Activated effector memory CD4-positive, alpha-beta T cell treated with Interleukin-2 at 50 U/mL for 16 hours (primary cell): ENCODE data around the gene KIAA1671.

Source experiments
- DNase-seq: peaks from one replicate; pipeline ENCODE4 v3.0.0-alpha.2; 2020

The KIAA1671 gene

DNA sequence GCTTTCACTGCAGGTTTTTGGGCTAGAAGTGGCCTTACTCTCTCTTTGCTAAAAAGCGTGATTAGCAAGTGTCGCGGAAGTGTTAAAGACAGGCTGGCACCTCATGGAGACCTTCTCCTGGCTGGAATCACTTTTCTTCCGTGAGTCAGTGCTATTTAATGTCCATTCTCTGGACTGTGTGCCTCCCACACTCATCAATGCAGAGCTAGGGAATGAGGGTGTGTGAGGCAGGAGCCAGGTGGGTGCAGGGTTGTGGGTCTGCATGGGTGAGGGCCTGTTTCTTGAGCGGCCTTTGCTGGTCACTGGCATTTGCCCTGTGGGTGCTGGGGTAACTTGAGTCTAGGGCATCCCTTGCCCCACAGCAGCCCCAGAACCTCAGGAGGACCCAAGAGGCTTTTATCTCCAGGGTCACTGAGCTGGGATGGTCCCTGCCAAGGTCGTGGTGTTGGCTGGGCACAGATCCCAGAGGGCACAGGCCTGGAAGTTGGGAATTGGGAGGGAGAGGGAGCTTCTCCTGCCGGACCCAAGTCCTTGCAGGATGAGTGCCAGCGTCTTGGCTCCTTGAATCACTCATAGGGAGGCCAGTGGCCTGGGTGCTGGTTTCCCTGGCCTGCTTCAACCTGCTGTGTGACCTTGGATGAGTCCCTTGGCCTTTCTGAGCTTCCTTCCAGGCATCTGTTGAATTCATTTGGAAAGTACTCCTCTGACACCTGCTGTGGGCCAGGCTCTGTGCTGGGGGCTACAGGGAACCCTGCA is 30.0 kb downstream of the KIAA1671 start:
- no peak for DNase-seq

DNA sequence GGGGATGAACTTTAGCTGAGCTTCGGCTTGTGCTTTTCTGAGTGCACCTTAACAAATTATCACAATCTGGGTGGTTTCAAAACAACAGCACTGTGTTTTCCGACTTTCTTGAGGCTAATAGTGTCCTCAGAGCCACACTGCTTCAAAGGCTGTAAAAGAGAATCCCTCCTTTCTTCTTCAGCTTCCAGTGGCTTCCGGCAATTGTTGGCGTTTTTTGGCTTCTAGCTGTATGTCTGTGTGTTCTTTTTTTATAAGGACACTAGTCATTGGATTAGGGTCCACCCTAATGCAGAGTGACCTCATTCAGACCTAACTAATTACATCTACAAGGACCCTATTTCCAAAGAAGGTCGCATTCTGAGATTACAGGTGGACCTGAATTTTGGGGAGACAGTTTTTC is 30.6 kb downstream of the KIAA1671 start:
- DNase-seq = no peak

GRCh38 chr22:24984122-24984521 is 31.6 kb downstream of the KIAA1671 start:
- DNase-seq = no peak

DNA sequence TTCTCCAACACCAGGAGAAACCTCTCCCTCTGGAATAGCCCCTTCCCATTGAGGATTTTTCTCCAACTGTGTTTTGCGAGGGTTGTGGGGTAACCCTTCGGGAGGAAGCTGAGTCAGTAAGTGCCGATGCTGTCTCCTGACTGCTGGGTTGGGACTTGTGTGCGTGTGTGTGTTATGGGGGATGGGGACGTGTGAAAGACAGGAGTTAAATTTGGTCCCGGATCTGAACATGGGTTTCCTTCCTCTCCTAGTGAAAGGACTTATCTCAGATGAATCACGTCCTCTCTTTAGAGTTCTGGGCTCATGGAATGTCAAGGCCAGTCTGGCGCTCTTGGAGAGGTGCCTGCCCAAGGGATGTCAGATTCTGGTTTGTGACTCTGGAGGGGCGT is 33.3 kb downstream of the KIAA1671 start:
- no peak for DNase-seq

- no peak for DNase-seq
Observed at GRCh38 chr22:24986816-24987215, 34.3 kb downstream of the KIAA1671 start.

DNA sequence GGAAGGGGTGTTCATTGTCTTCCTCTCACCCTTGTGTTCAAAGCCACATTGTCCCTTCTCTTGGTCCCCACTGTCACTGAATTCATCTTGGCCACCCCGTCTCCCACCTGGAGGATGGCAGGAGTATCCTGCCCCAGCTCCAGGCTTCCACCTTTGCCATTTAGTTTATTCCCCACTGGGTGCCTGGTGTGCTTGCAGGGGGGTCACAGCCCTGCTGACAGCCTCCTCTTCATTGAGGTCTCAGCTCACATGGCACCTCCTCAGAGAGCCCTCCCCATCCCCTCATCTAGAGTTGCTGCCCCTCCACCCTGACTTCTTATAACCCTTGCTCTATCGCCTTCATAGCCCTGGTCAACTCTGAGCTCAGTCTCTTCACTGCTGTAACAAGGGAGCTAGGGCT is 36.6 kb downstream of the KIAA1671 start:
- no peak for DNase-seq

DNA sequence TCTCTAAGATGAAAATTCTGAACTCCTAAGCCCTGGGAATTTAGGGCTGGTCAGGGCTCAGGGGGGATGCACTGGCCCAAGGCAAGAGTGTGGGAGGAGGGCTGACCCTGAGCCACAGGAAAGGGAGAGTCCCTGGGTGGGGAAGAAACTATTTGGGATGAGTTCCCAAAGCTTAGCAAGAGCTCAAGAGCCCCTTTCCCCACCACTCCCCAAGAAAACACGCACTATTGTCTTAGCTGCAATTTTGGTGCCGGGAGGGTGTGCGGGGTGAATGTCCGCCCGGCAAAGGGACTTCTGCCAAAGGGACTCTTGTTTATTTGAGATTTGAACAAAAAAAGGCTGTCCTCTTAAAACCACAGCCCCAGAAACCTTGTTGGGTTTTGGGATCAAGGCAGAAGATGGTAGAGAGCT is 37.0 kb downstream of the KIAA1671 start:
- no peak for DNase-seq

- no peak for DNase-seq
Observed at GRCh38 chr22:24990344-24990905, 37.9 kb downstream of the KIAA1671 start.

DNA sequence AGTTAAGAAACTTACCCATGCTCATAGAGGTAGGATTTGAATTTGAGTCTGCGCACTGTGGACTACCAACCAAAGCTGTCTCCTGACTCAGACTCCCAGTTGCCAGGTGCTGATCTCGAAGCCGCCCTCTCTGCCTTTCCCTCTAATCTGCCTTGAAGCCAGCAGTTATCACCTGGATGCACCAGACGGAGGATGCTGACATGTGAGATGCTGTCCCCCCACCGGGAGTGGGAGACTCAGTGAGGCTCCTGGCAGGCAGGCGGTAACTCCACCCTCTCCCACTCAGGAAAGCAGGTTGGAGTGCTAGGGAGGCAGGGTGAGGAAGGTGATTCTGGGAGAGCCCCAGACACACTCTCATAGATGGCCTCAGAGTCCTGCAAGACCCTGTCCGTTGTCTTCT is 40.4 kb downstream of the KIAA1671 start:
- DNase-seq = no peak

DNA sequence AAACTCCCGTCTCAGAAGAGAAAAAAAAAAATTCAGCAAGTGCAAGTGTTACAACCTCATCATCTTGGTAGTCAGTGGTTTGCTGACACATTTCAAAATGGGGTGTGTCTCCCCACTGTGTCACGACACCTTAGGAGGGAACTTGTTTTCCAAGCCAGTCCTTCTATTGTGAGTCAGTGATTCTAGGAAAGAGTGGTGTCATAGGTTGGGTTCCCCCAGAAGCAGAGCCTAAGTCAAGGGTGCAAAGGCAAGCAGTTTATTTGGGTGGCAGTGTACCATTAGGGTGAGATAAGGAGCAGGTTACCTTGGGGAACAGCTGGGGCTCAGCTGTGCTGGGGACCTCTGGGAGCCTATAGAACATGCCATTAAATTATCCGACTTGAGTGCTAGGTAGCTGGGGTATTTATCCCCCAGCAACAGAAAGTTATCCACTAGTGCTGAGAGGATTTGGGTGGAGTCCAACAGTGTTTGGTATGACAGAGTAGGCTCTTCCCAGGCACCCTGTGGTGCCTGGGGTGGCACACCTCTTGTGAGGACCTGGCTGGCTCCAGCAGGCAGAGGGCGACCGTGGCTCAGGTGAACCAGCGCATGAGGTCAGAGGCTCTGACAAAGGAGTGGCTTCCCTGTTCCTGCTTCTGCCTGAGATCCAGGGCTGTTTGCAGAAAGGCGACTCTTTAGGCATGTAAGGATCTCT is 41.7 kb downstream of the KIAA1671 start:
- DNase-seq = no peak

DNA sequence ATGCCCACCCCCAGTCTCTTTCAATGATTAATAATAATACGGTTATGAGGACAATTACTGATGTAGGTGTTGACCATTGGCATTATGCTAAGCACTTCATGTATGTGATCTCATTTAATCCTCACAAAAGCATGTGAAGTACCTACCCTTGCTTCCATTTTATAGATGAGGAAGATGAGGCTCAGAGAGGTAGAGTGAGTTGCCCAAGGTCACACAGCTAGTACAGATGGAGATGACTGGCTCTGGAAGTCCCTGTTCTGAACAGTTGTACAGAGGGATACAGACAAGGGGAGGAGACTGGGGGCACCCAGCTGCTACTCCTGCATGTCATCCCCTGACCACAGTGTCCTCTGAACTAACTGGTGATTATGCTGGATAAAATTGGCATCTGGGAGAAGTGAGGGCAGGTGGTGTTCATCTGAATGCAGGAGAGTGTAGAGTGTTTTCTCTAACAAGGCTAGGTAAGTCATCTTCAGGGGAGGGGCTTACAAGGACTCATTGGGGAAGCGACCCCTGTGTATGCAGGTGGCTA is 43.2 kb downstream of the KIAA1671 start:
- no peak for DNase-seq

- DNase-seq = no peak
Observed at GRCh38 chr22:24996420-24996952, 44.0 kb downstream of the KIAA1671 start.

DNA sequence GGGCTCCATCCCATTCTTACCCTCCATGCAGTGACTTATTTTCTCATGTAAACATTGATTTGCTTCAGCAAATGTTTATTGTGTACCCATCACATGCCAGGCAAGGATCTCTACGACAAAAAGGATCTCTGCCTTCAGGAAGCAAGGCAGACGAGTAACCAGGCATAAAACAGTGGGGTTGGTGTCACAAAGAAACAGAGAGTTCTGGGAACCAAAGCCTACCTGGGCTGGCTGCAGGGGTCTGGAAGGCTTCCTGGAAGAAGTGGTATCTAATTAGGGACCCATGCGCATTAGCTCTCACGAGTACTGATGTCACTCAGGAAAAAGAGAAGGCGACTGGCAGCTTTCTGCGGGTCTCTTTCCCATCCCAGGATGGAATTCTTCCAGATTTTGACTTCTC is 44.5 kb downstream of the KIAA1671 start:
- DNase-seq = no peak

DNA sequence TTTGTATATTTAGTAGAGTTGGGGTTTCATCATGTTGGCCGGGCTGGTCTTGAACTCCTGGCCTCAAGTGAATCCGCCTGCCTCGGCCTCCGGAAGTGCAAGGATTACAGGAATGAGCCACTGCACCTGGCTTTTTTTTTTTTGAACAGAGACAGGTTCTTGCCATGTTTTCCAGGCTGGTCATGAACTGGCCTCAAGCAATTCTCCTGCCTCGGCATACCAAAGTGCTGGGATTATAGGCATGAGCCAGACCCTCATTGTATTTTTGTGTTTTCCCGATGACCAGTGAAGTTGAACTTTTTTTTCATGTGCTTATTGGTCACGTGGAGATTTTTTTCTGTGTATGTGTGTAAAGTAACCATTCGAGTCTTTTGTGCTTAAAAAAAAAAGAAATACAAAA is 48.2 kb downstream of the KIAA1671 start:
- no peak for DNase-seq

GRCh38 chr22:25002241-25002985 is 49.9 kb downstream of the KIAA1671 start:
- no peak for DNase-seq

DNA sequence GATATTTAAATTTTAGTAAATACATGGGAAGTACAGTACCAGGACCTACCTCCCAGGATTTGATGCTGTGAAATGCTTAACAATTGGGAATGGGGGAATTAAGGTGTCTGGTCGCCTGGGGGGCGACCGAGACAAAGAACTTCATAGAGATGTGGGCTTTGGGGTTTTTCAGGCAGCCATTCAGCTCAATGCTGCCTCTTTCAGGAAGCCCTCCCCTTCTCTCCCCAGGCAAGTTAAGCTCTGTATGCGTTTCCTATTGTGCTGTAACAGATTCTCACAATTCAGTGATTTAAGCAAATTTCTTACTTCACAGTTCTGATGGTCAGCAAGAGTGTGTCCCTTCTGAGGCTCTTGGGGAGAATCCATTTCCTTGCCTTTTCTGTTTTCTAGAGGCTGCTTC is 53.8 kb downstream of the KIAA1671 start:
- no peak for DNase-seq

GRCh38 chr22:25007444-25008106 is 55.1 kb downstream of the KIAA1671 start:
- DNase-seq = no peak

GRCh38 chr22:25008666-25009065 is 56.1 kb downstream of the KIAA1671 start:
- no peak for DNase-seq

DNA sequence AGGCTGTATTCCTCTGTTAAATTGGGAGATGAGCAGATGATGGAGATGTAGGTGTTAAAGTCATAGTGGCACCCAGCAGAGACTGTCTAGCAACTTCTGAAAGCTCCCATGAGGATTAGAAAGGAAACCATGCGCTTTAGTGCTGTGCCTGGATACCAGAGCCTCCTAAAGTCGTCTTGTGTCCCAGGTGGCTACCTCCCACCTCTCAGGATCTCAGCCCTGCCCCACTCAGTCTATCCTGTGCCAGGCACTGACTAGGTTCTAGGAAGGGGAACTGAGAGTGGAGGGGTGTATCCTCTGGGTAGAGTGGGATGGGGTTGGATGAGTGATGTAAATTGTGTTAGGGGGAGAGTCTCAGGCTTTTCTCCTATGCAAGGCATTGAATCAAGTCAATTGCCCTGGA is 60.2 kb downstream of the KIAA1671 start:
- DNase-seq = no peak

DNA sequence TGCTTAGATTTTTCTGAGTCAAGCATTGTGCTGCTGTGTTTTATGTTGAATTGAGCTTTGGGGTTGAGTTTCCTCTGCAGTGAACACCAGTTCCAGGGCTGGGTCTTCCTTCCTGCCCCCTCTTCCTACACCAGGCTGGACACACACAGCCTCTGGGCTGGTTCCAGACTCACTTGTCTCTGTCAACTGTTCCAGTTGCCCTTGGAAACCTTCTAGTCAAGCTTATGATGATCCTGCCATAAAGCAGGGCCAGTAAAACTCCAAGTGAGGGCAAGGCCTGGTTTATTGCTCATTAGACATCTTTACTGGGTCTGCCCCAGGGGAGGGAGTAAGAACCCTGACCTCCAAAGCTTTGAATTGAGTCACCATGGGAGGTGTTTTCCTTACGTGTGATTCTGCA is 61.1 kb downstream of the KIAA1671 start:
- no peak for DNase-seq

DNA sequence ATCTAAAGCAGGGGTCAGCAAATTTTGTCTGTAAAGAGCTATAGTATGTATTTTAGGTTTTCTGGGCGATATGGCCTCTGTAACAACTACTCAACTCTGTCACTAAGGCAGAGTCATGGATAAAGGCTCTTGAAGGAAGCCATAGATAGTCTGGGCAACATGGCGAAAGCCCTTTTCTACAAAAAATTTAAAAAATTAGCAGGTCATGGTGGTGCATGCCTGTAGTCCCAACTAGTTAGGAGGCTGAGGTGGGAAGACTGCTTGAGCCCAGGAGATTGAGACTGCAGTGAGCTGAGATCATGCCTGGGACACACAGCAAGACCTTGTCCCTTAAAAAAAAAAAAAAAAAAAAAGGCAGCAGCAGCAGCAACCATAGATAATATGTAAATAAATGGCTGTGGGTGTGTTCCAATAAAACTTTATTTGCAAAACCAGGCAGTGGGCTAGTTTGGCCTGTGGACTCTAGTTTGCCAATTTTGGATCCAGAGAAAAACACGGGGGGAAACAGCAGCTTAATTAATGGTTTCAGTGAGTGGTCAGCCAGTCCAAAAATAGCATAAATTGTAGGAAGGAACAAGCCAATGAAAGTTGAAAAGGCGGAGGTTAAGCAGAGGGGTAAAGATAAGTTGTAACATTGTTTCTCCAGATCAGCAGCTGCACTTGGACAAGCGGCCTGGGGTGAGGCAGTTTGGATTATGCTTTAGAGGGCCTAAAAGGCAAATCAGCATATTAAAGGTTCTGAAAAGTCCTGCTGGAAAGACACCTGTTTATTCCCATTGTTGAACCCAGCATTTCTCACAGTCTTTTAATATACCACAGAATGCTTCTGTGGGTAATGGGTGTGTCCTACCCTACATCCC is 62.6 kb downstream of the KIAA1671 start:
- no peak for DNase-seq

DNA sequence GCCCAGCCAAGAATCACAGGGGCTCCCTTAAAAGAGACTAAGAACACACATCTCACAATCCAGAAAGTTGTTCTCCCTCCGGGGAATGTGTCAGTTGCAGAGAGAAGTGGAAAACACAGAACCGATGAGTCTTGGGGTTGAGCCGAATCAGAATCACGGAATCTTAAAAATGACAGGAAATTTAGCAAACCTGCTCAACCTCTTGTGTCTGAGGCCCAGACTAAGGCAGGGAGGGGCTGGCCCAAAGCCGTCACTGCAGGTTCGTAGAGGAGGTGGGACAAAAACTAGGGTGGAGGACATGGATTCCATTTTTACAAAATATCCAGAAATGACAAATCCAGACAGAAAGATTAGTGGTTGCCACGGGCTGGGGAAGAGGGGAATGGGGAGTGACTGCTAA is 63.8 kb downstream of the KIAA1671 start:
- DNase-seq = no peak
